Stomach (tissue), 9 donors: ENCODE results near the gene RPS5. TPM values are rescaled to one million over a fixed set of nuclear protein-coding genes. Genes with fewer than 3 reads are reported as not detected.

Source experiments
- DNase-seq, 2 donors: peaks; one replicate each; pipeline versions ENCODE4 v3.0.0 to v3.0.0-alpha.2; 2013 to 2019
- H3K27ac ChIP-seq, 5 donors: fragments of 200-600 bp in 4 of 5; sonication (generic) in 4 of 5; one replicate each; pipeline ENCODE4 v1.5.1; 2013 to 2019; ENCODE audit warnings: mild to moderate bottlenecking in 1 of 5, moderate library complexity in 1 of 5
- H3K27me3 ChIP-seq, 3 donors: fragments of 200-600 bp; sonication (generic); one replicate each; pipeline ENCODE4 v1.5.1; 2017 to 2019; ENCODE audit warnings: mixed run types in 1 of 3
- H3K36me3 ChIP-seq, 4 donors: fragments of 200-600 bp; sonication (generic); 1 replicate in 3 of 4; 2 replicates in 1 of 4; pipeline ENCODE4 v1.5.1; 2016 to 2019
- H3K4me1 ChIP-seq, 4 donors: fragments of 200-600 bp; sonication (generic); one replicate each; pipeline ENCODE4 v1.5.1; 2016 to 2019
- H3K4me3 ChIP-seq, 4 donors: fragments of 200-600 bp; sonication (generic) in 3 of 4; one replicate each; pipeline ENCODE4 v1.5.1; 2016 to 2019; ENCODE audit warnings: mild to moderate bottlenecking in 1 of 4
- H3K9me3 ChIP-seq, 4 donors: fragments of 200-600 bp; sonication (generic); one replicate each; pipeline ENCODE4 v1.5.1; 2016 to 2019
- CTCF ChIP-seq, 7 experiments: fragments of 450-650 bp in 4 of 7; fragments of 200-600 bp in 3 of 7; sonication (generic) in 3 of 7; IDR thresholded peaks; one replicate each; pipeline ENCODE4 v1.5.1; 2016 to 2019; ENCODE audit warnings: antibody characterized with exemption in 7 of 7, control low read depth in 2 of 7, mild to moderate bottlenecking in 1 of 7
- EP300 ChIP-seq: sonication (generic); formaldehyde crosslinking; IDR thresholded peaks from one replicate; pipeline ENCODE4 v1.6.1; 2017; ENCODE audit warnings: antibody characterized with exemption
- POLR2A ChIP-seq, 4 donors: fragments of 450-650 bp; IDR thresholded peaks; one replicate each; pipeline ENCODE4 v1.6.1; 2016; ENCODE audit warnings: antibody characterized with exemption in 4 of 4, control low read depth in 2 of 4, mild to moderate bottlenecking in 1 of 4, moderate library complexity in 1 of 4
- POLR2AphosphoS5 ChIP-seq, 3 donors: sonication (generic); formaldehyde crosslinking; IDR thresholded peaks; one replicate each; pipeline ENCODE4 v1.6.1; 2016; ENCODE audit warnings: antibody characterized with exemption in 3 of 3
- WGBS, 5 donors: extraction: QIAGEN DNeasy Blood & Tissue Kit in 3 of 5; methylation state at CpG; one replicate each; pipeline versions ENCODE4 v1.1.5 to v1.1.7; 2013 to 2018; 5-methylcytosine and 5-hydroxymethylcytosine counted together
- intact Hi-C: fragments of 100-400 bp; cut with DNase I; formaldehyde crosslinking; loops from one replicate; pipeline ENCODE4 v1.15.1; 2023; ENCODE audit warnings: low total_unique reads
- polyA plus RNA-seq, 3 donors: library from polyadenylated mRNA; stranded (reverse); fragments of 200-250 nt; gene quantifications; one replicate each; pipeline ENCODE4 v1.2.3, GENCODE V29; 2013
- total RNA-seq, 5 donors: library from RNA; depleted of rRNA; stranded (reverse); fragments of >200 nt; gene quantifications; one replicate each; pipeline versions ENCODE4 v1.1.0 to v1.2.3, GENCODE V29; 2014 to 2016
- donor health status: healthy with polysubstance abuse.
- donor health status: Bipolar disorder and iron deficiency.
- donor health status: healthy.

The RPS5 gene
- total and polyA plus RNA-seq, 8 donors: 801 to 2,322 (median 1,502) TPM

GRCh38 chr19:58366585-58367430 is 20.3 kb upstream of the RPS5 start:
- no peak overlapping the region for H3K4me3 ChIP-seq
- WGBS, 5 donors: 88 to 93% (median 91%) methylated on average over 28 to 32 of the region's 32 CpGs
- H3K27ac ChIP-seq: no peak overlapping the region
- no peaks in the 10 kb centered on the region for H3K27me3 ChIP-seq
- no peaks in the 10 kb centered on the region for H3K9me3 ChIP-seq
- no peak for TF ChIP-seq CTCF (IDR thresholded peaks at IDR 0.05)
- intact Hi-C loops: no loop called here
- H3K4me1 ChIP-seq: peaks cover under 1 to 14% (median 5%) of the 10 kb centered on the region in 4 donors
- peaks cover 0 to 16% (median 7%) of the 10 kb centered on the region in 4 donors for H3K36me3 ChIP-seq
- DNase-seq: peak in 1 of 2 donors; percentile 2

- peak in 1 of 2 donors; percentile 13 for DNase-seq
- intact Hi-C loops: no loop called here
- 52 to 85% (median 73%) methylated on average over 67 to 106 of the region's 106 CpGs for WGBS, 5 donors
- Histone ChIP-seq H3K4me1 (peaks cover 0 to 11% (median 3%) of the 10 kb centered on the region in 4 donors), H3K4me3 (no peak overlapping the region), H3K27ac (no peak overlapping the region), H3K9me3 (no peaks in the 10 kb centered on the region), H3K36me3 (peaks cover 0 to 16% (median 7%) of the 10 kb centered on the region in 4 donors), H3K27me3 (no peaks in the 10 kb centered on the region)
- no peak for TF ChIP-seq CTCF (IDR thresholded peaks at IDR 0.05)
- TF ChIP-seq POLR2AphosphoS5 (IDR thresholded peaks at IDR 0.05): no peak
- TF ChIP-seq POLR2A (IDR thresholded peaks at IDR 0.05): no peak
- no peak for TF ChIP-seq EP300
These were observed 19.2 kb upstream of the RPS5 start for GRCh38 chr19:58367698-58368454.

- peak in 1 of 2 donors; percentile 4 for DNase-seq
- 84 to 97% (median 89%) methylated on average over 25 to 68 of the region's 68 CpGs for WGBS, 5 donors
- no peak overlapping the region for H3K27ac ChIP-seq
- no peaks in the 10 kb centered on the region for H3K9me3 ChIP-seq
- H3K4me3 ChIP-seq: no peak overlapping the region
- TF ChIP-seq POLR2AphosphoS5 (IDR thresholded peaks at IDR 0.05) (no peak), EP300 (no peak), CTCF (IDR thresholded peaks at IDR 0.05) (no peak), POLR2A (IDR thresholded peaks at IDR 0.05) (no peak)
- H3K4me1 ChIP-seq: peaks cover 0 to 2% (median 0%) of the 10 kb centered on the region in 4 donors
- no peaks in the 10 kb centered on the region for H3K27me3 ChIP-seq
- intact Hi-C loops: no loop called here
- H3K36me3 ChIP-seq: peaks cover 0 to 16% (median 7%) of the 10 kb centered on the region in 4 donors
These were observed 18.3 kb upstream of the RPS5 start for GRCh38 chr19:58368561-58369360.
